GM12878 (cell line): ENCODE results near the gene CLPSL1. TPM values are rescaled to one million over a fixed set of nuclear protein-coding genes. Genes with fewer than 3 reads are reported as not detected.

Source experiments
- ATAC-seq: fragments of 200-7000 bp; cut with Tn5 transposase; 3 replicates; pipeline ENCODE4 v1.9.1; 2020; ENCODE audit warnings: mild to moderate bottlenecking, moderate library complexity
- BruUV-seq: library from RNA; stranded (reverse); fragments of 400-500 nt; replicated peaks from 2 replicates; lab custom pipeline; 2021; lab: Mats Ljungman, UMichigan
- CTCF ChIA-PET: fragments of 300-600 bp; sonication (Branson Sonifier 250); formaldehyde crosslinking; extraction: SDS; loops from one replicate; lab custom pipeline; 2021; ENCODE audit warnings: inconsistent platforms; lab: Yijun Ruan, JAX
- POLR2A ChIA-PET: fragments of 350-600 bp; formaldehyde crosslinking; extraction: SDS; loops from one replicate; lab custom pipeline; 2021; ENCODE audit warnings: inconsistent platforms; lab: Charles Lee
- RAD21 ChIA-PET: fragments of 300-600 bp; sonication (Branson Sonifier 250); formaldehyde crosslinking; loops from one replicate; lab custom pipeline; 2023; ENCODE audit warnings: antibody characterized with exemption; ENCODE audit not compliant: unreplicated experiment; lab: Charles Lee
- SMC1A ChIA-PET: fragments of 300-600 bp; sonication (Branson Sonifier 250); formaldehyde crosslinking; loops from one replicate; lab custom pipeline; 2023; ENCODE audit not compliant: unreplicated experiment, uncharacterized antibody; lab: Charles Lee
- DNase-seq: peaks from one replicate; pipeline ENCODE4 v3.0.0-alpha.2; 2011; ENCODE audit warnings: low read depth, low spot score
- FAIRE-seq: peaks from 3 replicates; lab custom pipeline; 2011; peaks lifted over from hg19 to GRCh38; lab: Jason Lieb, UNC
- H2AFZ ChIP-seq: 2 replicates; pipeline ENCODE4 v1.6.0; 2011; ENCODE audit warnings: low read depth, low read length, control low read depth; ENCODE audit not compliant: control insufficient read depth
- H3K27ac ChIP-seq: 2 replicates; pipeline ENCODE4 v1.5.1; 2011; ENCODE audit warnings: control low read depth; ENCODE audit not compliant: control insufficient read depth, insufficient read depth
- H3K27me3 ChIP-seq, 2 experiments: replicated peaks in 1 of 2; 2 replicates each; pipeline versions ENCODE4 v1.6.0 to v1.6.1; 2011; ENCODE audit warnings: low read length in 1 of 2; ENCODE audit not compliant: control insufficient read depth in 2 of 2, insufficient read depth in 2 of 2
- H3K36me3 ChIP-seq, 2 experiments: 2 replicates each; pipeline ENCODE4 v1.5.1; 2011; ENCODE audit warnings: low read length in 1 of 2; ENCODE audit not compliant: control insufficient read depth in 2 of 2, insufficient read depth in 2 of 2
- H3K4me1 ChIP-seq: 2 replicates; pipeline ENCODE4 v1.6.1; 2011; ENCODE audit warnings: mild to moderate bottlenecking, low read length, moderate library complexity, mixed read lengths; ENCODE audit not compliant: control insufficient read depth, insufficient read depth
- H3K4me2 ChIP-seq: 2 replicates; pipeline ENCODE4 v1.6.0; 2011; ENCODE audit warnings: control low read depth; ENCODE audit not compliant: control insufficient read depth, insufficient read depth
- H3K4me3 ChIP-seq: fragments of 200-600 bp; sonication (generic); 2 replicates; pipeline ENCODE4 v1.5.1; 2016
- H3K79me2 ChIP-seq: 2 replicates; pipeline ENCODE4 v1.6.0; 2011; ENCODE audit warnings: low read length; ENCODE audit not compliant: control insufficient read depth, insufficient read depth
- H3K9ac ChIP-seq: 2 replicates; pipeline ENCODE4 v1.8.0; 2011; ENCODE audit warnings: low read length, control low read depth, mixed read lengths; ENCODE audit not compliant: control insufficient read depth, insufficient read depth
- H3K9me3 ChIP-seq: replicated peaks from 3 replicates; pipeline ENCODE4 v1.5.1; 2011; ENCODE audit warnings: mild to moderate bottlenecking, low read length; ENCODE audit not compliant: control insufficient read depth, insufficient read depth
- H4K20me1 ChIP-seq: 2 replicates; pipeline ENCODE4 v1.6.0; 2011; ENCODE audit not compliant: control insufficient read depth, insufficient read depth
- BRCA1 ChIP-seq: IDR thresholded peaks from 2 replicates; pipeline ENCODE4 v1.6.1; 2011; ENCODE audit warnings: low read depth, low read length, improper control_type of control experiment
- IKZF1 ChIP-seq: fragments of 450-650 bp; conservative IDR thresholded peaks from 2 replicates; pipeline ENCODE4 v1.6.1; 2017; ENCODE audit warnings: antibody characterized with exemption, mild to moderate bottlenecking
- MLLT1 ChIP-seq: fragments of 450-650 bp; IDR thresholded peaks from 2 replicates; pipeline ENCODE4 v1.6.1; 2016; ENCODE audit warnings: mild to moderate bottlenecking
- RELB ChIP-seq: fragments of 450-650 bp; IDR thresholded peaks from 2 replicates; pipeline ENCODE4 v1.6.1; 2017; ENCODE audit warnings: low read depth, mild to moderate bottlenecking, moderate library complexity
- TCF7 ChIP-seq: IDR thresholded peaks from 2 replicates; pipeline ENCODE4 v1.6.1; 2014; ENCODE audit warnings: antibody characterized with exemption, borderline replicate concordance
- USF2 ChIP-seq: IDR thresholded peaks from 2 replicates; pipeline ENCODE4 v1.6.1; 2011; ENCODE audit warnings: low read depth, low read length, improper control_type of control experiment, borderline replicate concordance
- ZNF687 ChIP-seq: fragments of 450-650 bp; IDR thresholded peaks from 2 replicates; pipeline ENCODE4 v1.6.1; 2017; ENCODE audit warnings: mild to moderate bottlenecking, moderate library complexity
- WGBS: methylation state at CpG from one replicate; pipeline ENCODE4 v1.1.6; 2016; ENCODE audit warnings: low lambda C conversion rate; ENCODE audit not compliant: insufficient replicate concordance, insufficient coverage; ENCODE audit errors: missing lambda C conversion rate; 5-methylcytosine and 5-hydroxymethylcytosine counted together
- in situ Hi-C: fragments of 300-500 bp; cut with MboI; formaldehyde crosslinking; loops from 9 replicates; pipeline ENCODE4 v1.14.3; 2018; ENCODE audit warnings: mixed read lengths
- intact Hi-C: fragments of 100-400 bp; cut with micrococcal nuclease; formaldehyde crosslinking; loops from one replicate; pipeline ENCODE4 v1.14.2; 2022; ENCODE audit not compliant: unreplicated experiment
- polyA plus RNA-seq, 11 experiments: library from polyadenylated mRNA; depleted of rRNA in 4 of 11; unstranded in 6 of 11; stranded (reverse) in 5 of 11; fragments of >200 nt; fragmentation: Nextera tagmentation in 4 of 11; fragmentation: Illumina TruSeq in 1 of 11; extraction: Ambion mirVana in 4 of 11; extraction: Trizol in 1 of 11; gene quantifications; 1 replicate in 1 of 11; 2 replicates in 10 of 11; pipeline versions ENCODE4 v1.2.1 to v1.2.3, GENCODE V29; 2011 to 2016; ENCODE audit warnings: inconsistent platforms in 2 of 11, missing spikeins in 2 of 11, low read depth in 1 of 11
- total RNA-seq, 4 experiments: library from RNA; depleted of rRNA in 3 of 4; stranded (reverse); fragments of >200 nt in 3 of 4; fragmentation: Illumina TruSeq in 1 of 4; extraction: Trizol in 1 of 4; gene quantifications; 2 replicates each; pipeline versions ENCODE4 v1.2.1 to v1.2.3, GENCODE V29; 2013 to 2021

The CLPSL1 gene
- total and polyA plus RNA-seq, 10 of the 15 experiments (the other 5 are each of a cell fraction or from before 2014, with no cell fraction given), result not detected

GRCh38 chr6:35774116-35774794 lies 6.6 kb upstream of the CLPSL1 start (continued):
- TF ChIP-seq TCF7, result no peak
- TF ChIP-seq RELB, result no peak
- no peak for TF ChIP-seq USF2
- TF ChIP-seq, all 136 proteins: peak for 0

GRCh38 chr6:35775031-35775430 lies 5.8 kb upstream of the CLPSL1 start:
- H3K9me3 ChIP-seq, result no peaks in the 10 kb centered on the region
- BruUV-seq, result no TSS peak
- intact Hi-C loops (no loop called here), in situ Hi-C loops (no loop called here)
- no peak overlapping the region for H2AFZ ChIP-seq
- SMC1A ChIA-PET, result no interaction called here
- CTCF ChIA-PET, result no interaction called here
- no peak overlapping the region for H3K4me2 ChIP-seq
- no peak overlapping the region for H3K9ac ChIP-seq
- H3K4me3 ChIP-seq, result no peak overlapping the region
- peaks cover 11% of the 10 kb centered on the region for H3K4me1 ChIP-seq
- no peak overlapping the region for H3K27ac ChIP-seq
- FAIRE-seq, result no peak
- ATAC-seq, result no peak
- RAD21 ChIA-PET, result no interaction called here
- no peak for DNase-seq
- H3K79me2 ChIP-seq, result no peaks in the 10 kb centered on the region
- POLR2A ChIA-PET, result interaction anchor here (0.6 kb wide), 1 partner anchor 10 kb away, joined by 6 read pairs; no protein-coding TSS in a partner anchor
- no peaks in the 10 kb centered on the region for H4K20me1 ChIP-seq
- TF ChIP-seq IKZF1, result no peak
- no peak for TF ChIP-seq ZNF687
- no peak for TF ChIP-seq BRCA1
- TF ChIP-seq MLLT1, result no peak
- H3K36me3 ChIP-seq, result no peaks in the 10 kb centered on the region
- 38% methylated on average over 6 of the region's 6 CpGs for WGBS
- no peaks in the 10 kb centered on the region for H3K27me3 ChIP-seq
